ENCODE measurements around the gene EIF2B2. TPM values are rescaled to one million over a fixed set of nuclear protein-coding genes. Genes with fewer than 3 reads are reported as not detected.
A peak's percentile ranks its signal among the peaks of the same experiment; 100 is the strongest.

EIF2B2 gene
- total and polyA plus RNA-seq, 2 of the 13 experiments (the other 11 are each of a cell fraction or from before 2014, with no cell fraction given) = 54.4 to 78.6 TPM

- in situ Hi-C loops (cut with HindIII; ENCODE audit: extremely low pct_ligation_motif_present, low pct_unique_long_range_greater_than_20kb) (no loop called here), intact Hi-C loops (cut with micrococcal nuclease; ENCODE audit: unreplicated experiment) (no loop called here)
- DNase-seq (ENCODE audit: low spot score) (no peak), ATAC-seq (no peak), FAIRE-seq (no peak)
- Histone ChIP-seq H3K4me2 (ENCODE audit: low read depth, low read length) (no peak overlapping the region), H3K9ac (ENCODE audit: insufficient read depth, low read depth, low read length) (no peak overlapping the region), H3K9me3 (ENCODE audit: low read length) (no peaks in the 10 kb centered on the region), H4K20me1 (ENCODE audit: insufficient read depth, low read length) (no peaks in the 10 kb centered on the region), H3K79me2 (ENCODE audit: insufficient read depth, low read length) (no peaks in the 10 kb centered on the region), H3K4me3 (replicated peaks in 1 of 3; ENCODE audit: insufficient read depth in 1 of 3, low read depth in 2 of 3, low read length in 3 of 3) (no peak overlapping the region; a peak in 1 of 6 replicates), H2AFZ (ENCODE audit: low read length) (no peak overlapping the region), H3K27me3 (ENCODE audit: control insufficient read depth in 1 of 2, insufficient read depth in 2 of 2, low read length in 2 of 2) (peaks cover 0 to 51% of the 10 kb centered on the region in 2 experiments; a peak in 4 of 5 replicates), H3K27ac (ENCODE audit: extremely low read length, insufficient read depth, low read length) (no peak overlapping the region), H3K36me3 (replicated peaks in 1 of 2; ENCODE audit: control insufficient read depth in 1 of 2, insufficient read depth in 2 of 2, low read length in 2 of 2) (no peaks in the 10 kb centered on the region), H3K4me1 (ENCODE audit: insufficient read depth, low read length) (peaks cover 46% of the 10 kb centered on the region)
- no peak for TF ChIP-seq PPARG (CRISPR knock-in tag; conservative IDR thresholded peaks at IDR 0.05)
- TF ChIP-seq MBD4 (IDR thresholded peaks at IDR 0.05; ENCODE audit: borderline replicate concordance, low read length) = no peak
- TF ChIP-seq ZNF687 (CRISPR knock-in tag; IDR thresholded peaks at IDR 0.05) = peak; percentile 27; the same call in 1 of the 2 replicates
- no peak for TF ChIP-seq ZNF580 (CRISPR knock-in tag; IDR thresholded peaks at IDR 0.05; ENCODE audit: borderline replicate concordance, low read depth)
- no peak for TF ChIP-seq KDM2A (CRISPR knock-in tag; IDR thresholded peaks at IDR 0.05; ENCODE audit: borderline replicate concordance, low read depth)
- ChIA-PET POLR2A (interaction anchor here (0.7 to 1.4 kb wide), 2 partner anchors 23 to 26 kb away, joined by 3 to 8 read pairs; partner anchors contain the start of gene PGF), CTCF (ENCODE audit: low intra/inter-chr PET ratio, low total read pairs) (no interaction called here)
- WGBS (ENCODE audit: low lambda C conversion rate) = 12% methylated on average over 6 of the region's 6 CpGs
- no TSS peak for BruUV-seq (replicated peaks)
Measured at GRCh38 chr14:74977901-74978385, 24.8 kb upstream of the EIF2B2 start.

Data from HepG2 (cell line).